H1 (cell line): ENCODE measurements around the gene GREB1.

Experiments used
- CREB1 ChIP-seq: IDR thresholded peaks from 2 replicates; pipeline ENCODE4 v1.6.1; 2012; ENCODE audit warnings: inconsistent platforms
- EP300 ChIP-seq, 2 experiments: IDR thresholded peaks; 1 replicate in 1 of 2; 2 replicates in 1 of 2; pipeline ENCODE4 v1.6.1; 2011 to 2012; ENCODE audit warnings: low read depth in 2 of 2, low read length in 2 of 2, mild to moderate bottlenecking in 2 of 2, borderline replicate concordance in 1 of 2, inconsistent platforms in 1 of 2, moderate library complexity in 1 of 2
- POLR2A ChIP-seq, 2 experiments: IDR thresholded peaks; 1 replicate in 1 of 2; 2 replicates in 1 of 2; pipeline ENCODE4 v1.6.1; 2011; ENCODE audit warnings: low read depth in 2 of 2, low read length in 2 of 2, mild to moderate bottlenecking in 2 of 2; ENCODE audit errors: control extremely low read depth in 1 of 2
- POLR2AphosphoS5 ChIP-seq: IDR thresholded peaks from 2 replicates; pipeline ENCODE4 v1.6.1; 2011; ENCODE audit warnings: low read depth, low read length
- SIN3A ChIP-seq, 2 experiments: IDR thresholded peaks in 1 of 2; conservative IDR thresholded peaks in 1 of 2; 2 replicates each; pipeline ENCODE4 v1.6.1; 2011 to 2012; ENCODE audit warnings: low read length in 2 of 2, improper control_type of control experiment in 1 of 2, low read depth in 1 of 2, mild to moderate bottlenecking in 1 of 2
- SIRT6 ChIP-seq: IDR thresholded peaks from one replicate; pipeline ENCODE4 v1.7.1; 2012; ENCODE audit warnings: low read length, inconsistent platforms
- TF ChIP-seq, protein P1 (sequence below): IDR thresholded peaks from 2 replicates; pipeline ENCODE4 v1.6.1; 2012; ENCODE audit warnings: low read length, inconsistent platforms
- TF ChIP-seq, protein P2 (sequence below), 3 experiments: IDR thresholded peaks; 1 replicate in 2 of 3; 2 replicates in 1 of 3; pipeline versions ENCODE4 v1.5.1 to v1.6.1; 2011; ENCODE audit warnings: low read length in 3 of 3, mild to moderate bottlenecking in 3 of 3, inconsistent platforms in 2 of 3, low read depth in 1 of 3, moderate library complexity in 1 of 3; ENCODE audit not compliant: insufficient read depth in 1 of 3; ENCODE audit errors: control extremely low read depth in 1 of 3

DNA sequence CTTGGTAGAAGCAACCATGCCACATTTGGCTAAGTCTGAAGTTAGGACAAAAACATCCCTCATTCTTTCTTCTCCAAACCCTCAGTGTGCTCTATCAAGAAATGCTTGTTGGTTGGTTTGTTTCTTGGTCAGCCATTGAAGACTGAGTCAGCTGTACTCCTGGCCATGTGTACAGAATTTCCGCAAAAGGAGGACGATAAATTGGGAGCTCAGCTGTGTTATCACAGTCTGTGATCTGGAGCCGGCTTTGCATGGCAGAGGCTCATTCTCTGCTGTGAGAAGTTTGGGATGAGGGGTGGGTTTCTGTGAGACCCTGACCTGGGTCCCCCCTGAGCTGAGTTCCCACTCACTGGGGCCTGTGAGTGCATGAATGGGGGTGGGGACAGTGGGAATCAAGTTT lies 41.6 kb upstream of the GREB1 start:
- TF ChIP-seq SIRT6: no peak
- no peak for TF ChIP-seq EP300 (IDR thresholded peaks at IDR 0.05; ENCODE audit: borderline replicate concordance in 1 of 2, low read depth in 2 of 2, low read length in 2 of 2)
- no peak for TF ChIP-seq POLR2A (IDR thresholded peaks at IDR 0.05; ENCODE audit: control extremely low read depth in 1 of 2, low read depth in 2 of 2, low read length in 2 of 2)
- TF ChIP-seq, protein P1, sequence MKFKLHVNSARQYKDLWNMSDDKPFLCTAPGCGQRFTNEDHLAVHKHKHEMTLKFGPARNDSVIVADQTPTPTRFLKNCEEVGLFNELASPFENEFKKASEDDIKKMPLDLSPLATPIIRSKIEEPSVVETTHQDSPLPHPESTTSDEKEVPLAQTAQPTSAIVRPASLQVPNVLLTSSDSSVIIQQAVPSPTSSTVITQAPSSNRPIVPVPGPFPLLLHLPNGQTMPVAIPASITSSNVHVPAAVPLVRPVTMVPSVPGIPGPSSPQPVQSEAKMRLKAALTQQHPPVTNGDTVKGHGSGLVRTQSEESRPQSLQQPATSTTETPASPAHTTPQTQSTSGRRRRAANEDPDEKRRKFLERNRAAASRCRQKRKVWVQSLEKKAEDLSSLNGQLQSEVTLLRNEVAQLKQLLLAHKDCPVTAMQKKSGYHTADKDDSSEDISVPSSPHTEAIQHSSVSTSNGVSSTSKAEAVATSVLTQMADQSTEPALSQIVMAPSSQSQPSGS: no peak
- TF ChIP-seq SIN3A (conservative IDR thresholded peaks at IDR 0.05 in 1 of 2, IDR thresholded peaks at IDR 0.05 in 1 of 2; ENCODE audit: low read depth in 1 of 2, low read length in 2 of 2): no peak
- no peak for TF ChIP-seq CREB1
- TF ChIP-seq, protein P2, sequence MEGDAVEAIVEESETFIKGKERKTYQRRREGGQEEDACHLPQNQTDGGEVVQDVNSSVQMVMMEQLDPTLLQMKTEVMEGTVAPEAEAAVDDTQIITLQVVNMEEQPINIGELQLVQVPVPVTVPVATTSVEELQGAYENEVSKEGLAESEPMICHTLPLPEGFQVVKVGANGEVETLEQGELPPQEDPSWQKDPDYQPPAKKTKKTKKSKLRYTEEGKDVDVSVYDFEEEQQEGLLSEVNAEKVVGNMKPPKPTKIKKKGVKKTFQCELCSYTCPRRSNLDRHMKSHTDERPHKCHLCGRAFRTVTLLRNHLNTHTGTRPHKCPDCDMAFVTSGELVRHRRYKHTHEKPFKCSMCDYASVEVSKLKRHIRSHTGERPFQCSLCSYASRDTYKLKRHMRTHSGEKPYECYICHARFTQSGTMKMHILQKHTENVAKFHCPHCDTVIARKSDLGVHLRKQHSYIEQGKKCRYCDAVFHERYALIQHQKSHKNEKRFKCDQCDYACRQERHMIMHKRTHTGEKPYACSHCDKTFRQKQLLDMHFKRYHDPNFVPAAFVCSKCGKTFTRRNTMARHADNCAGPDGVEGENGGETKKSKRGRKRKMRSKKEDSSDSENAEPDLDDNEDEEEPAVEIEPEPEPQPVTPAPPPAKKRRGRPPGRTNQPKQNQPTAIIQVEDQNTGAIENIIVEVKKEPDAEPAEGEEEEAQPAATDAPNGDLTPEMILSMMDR (IDR thresholded peaks at IDR 0.05; ENCODE audit: control extremely low read depth in 1 of 3, insufficient read depth in 1 of 3, low read depth in 1 of 3, low read length in 3 of 3): no peak
- no peak for TF ChIP-seq POLR2AphosphoS5
